Measurements from ENCODE around the gene PPP6R1. TPM values are rescaled to one million over a fixed set of nuclear protein-coding genes. Genes with fewer than 3 reads are reported as not detected.
A peak's percentile ranks its signal among the peaks of the same experiment; 100 is the strongest.

The PPP6R1 gene
- total RNA-seq, 1 donor from 2014 or later: 216 TPM

- Mint-ChIP-seq H3K27ac (peak overlapping the region; percentile 34), H3K4me3 (no peak overlapping the region)
- intact Hi-C loops (cut with micrococcal nuclease): no loop called here
Measured at GRCh38 chr19:55248704-55249103, 10.1 kb downstream of the PPP6R1 start.

GRCh38 chr19:55248166-55248675 is 10.6 kb downstream of the PPP6R1 start:
- H3K9me3 Mint-ChIP-seq: no peaks in the 10 kb centered on the region
- intact Hi-C loops (cut with micrococcal nuclease): no loop called here
- H3K27me3 Mint-ChIP-seq: no peaks in the 10 kb centered on the region
- H3K4me1 Mint-ChIP-seq: peaks cover 30% of the 10 kb centered on the region
- DNase-seq: no peak
- H3K4me3 Mint-ChIP-seq: no peak overlapping the region
- H3K36me3 Mint-ChIP-seq (ENCODE audit: low read depth): peaks cover 31% of the 10 kb centered on the region
- H3K27ac Mint-ChIP-seq: peak overlapping the region; percentile 8

More at GRCh38 chr19:55248704-55249103, 10.1 kb downstream of the PPP6R1 start:
- Mint-ChIP-seq H3K4me1 (peaks cover 35% of the 10 kb centered on the region), H3K36me3 (ENCODE audit: low read depth) (peaks cover 31% of the 10 kb centered on the region), H3K9me3 (no peaks in the 10 kb centered on the region), H3K27me3 (no peaks in the 10 kb centered on the region)
- DNase-seq: no peak

GRCh38 chr19:55247621-55248099 is 11.2 kb downstream of the PPP6R1 start:
- no peaks in the 10 kb centered on the region for H3K27me3 Mint-ChIP-seq
- no peak overlapping the region for H3K27ac Mint-ChIP-seq
- peaks cover 27% of the 10 kb centered on the region for H3K4me1 Mint-ChIP-seq
- H3K36me3 Mint-ChIP-seq (ENCODE audit: low read depth): peaks cover 33% of the 10 kb centered on the region
- H3K4me3 Mint-ChIP-seq: no peak overlapping the region
- H3K9me3 Mint-ChIP-seq: no peaks in the 10 kb centered on the region
- no peak for DNase-seq
- intact Hi-C loops (cut with micrococcal nuclease): no loop called here

- Mint-ChIP-seq H3K36me3 (ENCODE audit: low read depth) (peaks cover 37% of the 10 kb centered on the region), H3K9me3 (no peaks in the 10 kb centered on the region), H3K4me1 (peaks cover 22% of the 10 kb centered on the region), H3K27ac (no peak overlapping the region), H3K4me3 (no peak overlapping the region), H3K27me3 (no peaks in the 10 kb centered on the region)
- intact Hi-C loops (cut with micrococcal nuclease): no loop called here
- no peak for DNase-seq
Measured at GRCh38 chr19:55246462-55247451, 12.1 kb downstream of the PPP6R1 start.

GRCh38 chr19:55245236-55245904 is 13.4 kb downstream of the PPP6R1 start:
- no peak for DNase-seq
- H3K4me1 Mint-ChIP-seq: peaks cover 10% of the 10 kb centered on the region
- H3K27me3 Mint-ChIP-seq: no peaks in the 10 kb centered on the region
- no peak overlapping the region for H3K27ac Mint-ChIP-seq
- intact Hi-C loops (cut with micrococcal nuclease): no loop called here
- peaks cover 32% of the 10 kb centered on the region for H3K36me3 Mint-ChIP-seq (ENCODE audit: low read depth)
- H3K9me3 Mint-ChIP-seq: no peaks in the 10 kb centered on the region
- no peak overlapping the region for H3K4me3 Mint-ChIP-seq

GRCh38 chr19:55244004-55244680 is 14.7 kb downstream of the PPP6R1 start:
- Mint-ChIP-seq H3K4me3 (no peak overlapping the region), H3K27ac (no peak overlapping the region), H3K9me3 (no peaks in the 10 kb centered on the region), H3K4me1 (peaks cover 8% of the 10 kb centered on the region), H3K27me3 (no peaks in the 10 kb centered on the region), H3K36me3 (ENCODE audit: low read depth) (peaks cover 40% of the 10 kb centered on the region)
- no peak for DNase-seq
- intact Hi-C loops (cut with micrococcal nuclease): no loop called here

GRCh38 chr19:55242517-55242916 is 16.3 kb downstream of the PPP6R1 start:
- Mint-ChIP-seq H3K4me1 (no peaks in the 10 kb centered on the region), H3K4me3 (no peak overlapping the region), H3K27ac (no peak overlapping the region), H3K27me3 (no peaks in the 10 kb centered on the region), H3K9me3 (no peaks in the 10 kb centered on the region), H3K36me3 (ENCODE audit: low read depth) (peaks cover 45% of the 10 kb centered on the region)
- no peak for DNase-seq
- intact Hi-C loops (cut with micrococcal nuclease): no loop called here

GRCh38 chr19:55241935-55242464 is 16.8 kb downstream of the PPP6R1 start:
- no peak for DNase-seq
- H3K4me1 Mint-ChIP-seq: no peaks in the 10 kb centered on the region
- intact Hi-C loops (cut with micrococcal nuclease): no loop called here
- H3K27ac Mint-ChIP-seq: no peak overlapping the region
- no peak overlapping the region for H3K4me3 Mint-ChIP-seq
- H3K36me3 Mint-ChIP-seq (ENCODE audit: low read depth): peaks cover 50% of the 10 kb centered on the region
- H3K9me3 Mint-ChIP-seq: no peaks in the 10 kb centered on the region
- no peaks in the 10 kb centered on the region for H3K27me3 Mint-ChIP-seq

- Mint-ChIP-seq H3K27ac (no peak overlapping the region), H3K27me3 (no peaks in the 10 kb centered on the region), H3K4me3 (no peak overlapping the region), H3K9me3 (no peaks in the 10 kb centered on the region), H3K4me1 (peaks cover 2% of the 10 kb centered on the region), H3K36me3 (ENCODE audit: low read depth) (peaks cover 56% of the 10 kb centered on the region)
- intact Hi-C loops (cut with micrococcal nuclease): no loop called here
- no peak for DNase-seq
Measured at GRCh38 chr19:55241143-55241934, 17.5 kb downstream of the PPP6R1 start.

GRCh38 chr19:55240713-55241020 is 18.1 kb downstream of the PPP6R1 start:
- Mint-ChIP-seq H3K4me3 (no peak overlapping the region), H3K27ac (no peak overlapping the region), H3K27me3 (no peaks in the 10 kb centered on the region), H3K4me1 (peaks cover 2% of the 10 kb centered on the region), H3K9me3 (no peaks in the 10 kb centered on the region), H3K36me3 (ENCODE audit: low read depth) (peaks cover 60% of the 10 kb centered on the region)
- intact Hi-C loops (cut with micrococcal nuclease): no loop called here
- no peak for DNase-seq

- Mint-ChIP-seq H3K27me3 (no peaks in the 10 kb centered on the region), H3K36me3 (ENCODE audit: low read depth) (peaks cover 67% of the 10 kb centered on the region), H3K4me3 (no peak overlapping the region), H3K4me1 (peaks cover 2% of the 10 kb centered on the region), H3K27ac (no peak overlapping the region), H3K9me3 (no peaks in the 10 kb centered on the region)
- intact Hi-C loops (cut with micrococcal nuclease): no loop called here
- DNase-seq: no peak
Measured at GRCh38 chr19:55239004-55239403, 19.8 kb downstream of the PPP6R1 start.

- DNase-seq: no peak
- Mint-ChIP-seq H3K9me3 (no peaks in the 10 kb centered on the region), H3K36me3 (ENCODE audit: low read depth) (peaks cover 67% of the 10 kb centered on the region), H3K27ac (no peak overlapping the region), H3K27me3 (no peaks in the 10 kb centered on the region), H3K4me3 (no peak overlapping the region), H3K4me1 (peaks cover 2% of the 10 kb centered on the region)
- intact Hi-C loops (cut with micrococcal nuclease): no loop called here
Measured at GRCh38 chr19:55238030-55238429, 20.8 kb downstream of the PPP6R1 start.

- Mint-ChIP-seq H3K4me3 (no peak overlapping the region), H3K9me3 (no peaks in the 10 kb centered on the region), H3K27ac (no peak overlapping the region), H3K4me1 (peaks cover 2% of the 10 kb centered on the region), H3K27me3 (no peaks in the 10 kb centered on the region), H3K36me3 (ENCODE audit: low read depth) (peaks cover 63% of the 10 kb centered on the region)
- intact Hi-C loops (cut with micrococcal nuclease): no loop called here
- no peak for DNase-seq
Measured at GRCh38 chr19:55232986-55233385, 25.8 kb downstream of the PPP6R1 start.

Data from activated CD4-positive, alpha-beta T cell treated with anti-CD3 and anti-CD28 coated beads, Interleukin-2, amount 10 ng/mL, durations not matched to agents 24 days and 14 days (primary cell).